ENCODE measurements around the gene COPG2.
A peak's percentile ranks its signal among the peaks of the same experiment; 100 is the strongest.

Gene COPG2

GRCh38 chr7:130479716-130480400, 188.7 kb downstream of the COPG2 start:
- no peak overlapping the region for H3K9ac ChIP-seq (ENCODE audit: low read depth in 1 of 2, low read length in 2 of 2)
- no peaks in the 10 kb centered on the region for H3K36me3 ChIP-seq (ENCODE audit: control insufficient read depth in 2 of 2, insufficient read depth in 2 of 2, low read length in 2 of 2)
- H3K27ac ChIP-seq (ENCODE audit: low read depth in 2 of 2, low read length in 2 of 2) = no peak overlapping the region
- no peaks in the 10 kb centered on the region for H3K4me1 ChIP-seq (ENCODE audit: control insufficient read depth in 2 of 2, insufficient read depth in 2 of 2, low read length in 2 of 2)
- peaks cover 2 to 3% of the 10 kb centered on the region in 2 donors for H3K9me3 ChIP-seq (ENCODE audit: control insufficient read depth in 2 of 2, low read length in 2 of 2)
- H3K4me3 ChIP-seq (ENCODE audit: low read length in 2 of 2) = no peak overlapping the region
- H3K27me3 ChIP-seq (ENCODE audit: control insufficient read depth in 2 of 2, insufficient read depth in 2 of 2, low read length in 2 of 2) = no peaks in the 10 kb centered on the region

GRCh38 chr7:130478991-130479390, 189.6 kb downstream of the COPG2 start:
- Histone ChIP-seq H3K4me3 (ENCODE audit: low read length in 2 of 2) (no peak overlapping the region), H3K36me3 (ENCODE audit: control insufficient read depth in 2 of 2, insufficient read depth in 2 of 2, low read length in 2 of 2) (no peaks in the 10 kb centered on the region), H3K27ac (ENCODE audit: low read depth in 2 of 2, low read length in 2 of 2) (no peak overlapping the region), H3K27me3 (ENCODE audit: control insufficient read depth in 2 of 2, insufficient read depth in 2 of 2, low read length in 2 of 2) (no peaks in the 10 kb centered on the region), H3K4me1 (ENCODE audit: control insufficient read depth in 2 of 2, insufficient read depth in 2 of 2, low read length in 2 of 2) (no peaks in the 10 kb centered on the region), H3K9me3 (ENCODE audit: control insufficient read depth in 2 of 2, low read length in 2 of 2) (peaks cover 2 to 3% of the 10 kb centered on the region in 2 donors), H3K9ac (ENCODE audit: low read depth in 1 of 2, low read length in 2 of 2) (no peak overlapping the region)

GRCh38 chr7:130476297-130477150, 192.0 kb downstream of the COPG2 start:
- no peak overlapping the region for H3K4me3 ChIP-seq (ENCODE audit: low read length in 2 of 2)
- H3K36me3 ChIP-seq (ENCODE audit: control insufficient read depth in 2 of 2, insufficient read depth in 2 of 2, low read length in 2 of 2) = no peaks in the 10 kb centered on the region
- no peak overlapping the region for H3K9ac ChIP-seq (ENCODE audit: low read depth in 1 of 2, low read length in 2 of 2)
- no peaks in the 10 kb centered on the region for H3K4me1 ChIP-seq (ENCODE audit: control insufficient read depth in 2 of 2, insufficient read depth in 2 of 2, low read length in 2 of 2)
- no peaks in the 10 kb centered on the region for H3K27me3 ChIP-seq (ENCODE audit: control insufficient read depth in 2 of 2, insufficient read depth in 2 of 2, low read length in 2 of 2)
- peaks cover 2 to 3% of the 10 kb centered on the region in 2 donors for H3K9me3 ChIP-seq (ENCODE audit: control insufficient read depth in 2 of 2, low read length in 2 of 2)
- no peak overlapping the region for H3K27ac ChIP-seq (ENCODE audit: low read depth in 2 of 2, low read length in 2 of 2)

GRCh38 chr7:130475776-130476175, 192.8 kb downstream of the COPG2 start:
- peaks cover 2 to 3% of the 10 kb centered on the region in 2 donors for H3K9me3 ChIP-seq (ENCODE audit: control insufficient read depth in 2 of 2, low read length in 2 of 2)
- H3K4me3 ChIP-seq (ENCODE audit: low read length in 2 of 2) = no peak overlapping the region
- H3K9ac ChIP-seq (ENCODE audit: low read depth in 1 of 2, low read length in 2 of 2) = no peak overlapping the region
- H3K4me1 ChIP-seq (ENCODE audit: control insufficient read depth in 2 of 2, insufficient read depth in 2 of 2, low read length in 2 of 2) = no peaks in the 10 kb centered on the region
- no peaks in the 10 kb centered on the region for H3K36me3 ChIP-seq (ENCODE audit: control insufficient read depth in 2 of 2, insufficient read depth in 2 of 2, low read length in 2 of 2)
- no peaks in the 10 kb centered on the region for H3K27me3 ChIP-seq (ENCODE audit: control insufficient read depth in 2 of 2, insufficient read depth in 2 of 2, low read length in 2 of 2)
- H3K27ac ChIP-seq (ENCODE audit: low read depth in 2 of 2, low read length in 2 of 2) = no peak overlapping the region

- Histone ChIP-seq H3K27ac (ENCODE audit: low read depth in 2 of 2, low read length in 2 of 2) (no peak overlapping the region), H3K27me3 (ENCODE audit: control insufficient read depth in 2 of 2, insufficient read depth in 2 of 2, low read length in 2 of 2) (no peaks in the 10 kb centered on the region), H3K9me3 (ENCODE audit: control insufficient read depth in 2 of 2, low read length in 2 of 2) (peaks cover 2 to 3% of the 10 kb centered on the region in 2 donors), H3K36me3 (ENCODE audit: control insufficient read depth in 2 of 2, insufficient read depth in 2 of 2, low read length in 2 of 2) (no peaks in the 10 kb centered on the region), H3K4me3 (ENCODE audit: low read length in 2 of 2) (no peak overlapping the region), H3K9ac (ENCODE audit: low read depth in 1 of 2, low read length in 2 of 2) (peak overlapping the region in 1 of 2 donors; percentile 4), H3K4me1 (ENCODE audit: control insufficient read depth in 2 of 2, insufficient read depth in 2 of 2, low read length in 2 of 2) (no peaks in the 10 kb centered on the region)
These were observed 194.7 kb downstream of the COPG2 start for GRCh38 chr7:130473876-130474275.

GRCh38 chr7:130473289-130473688, 195.3 kb downstream of the COPG2 start:
- Histone ChIP-seq H3K9me3 (ENCODE audit: control insufficient read depth in 2 of 2, low read length in 2 of 2) (peaks cover under 1 to 3% of the 10 kb centered on the region in 2 donors), H3K4me3 (ENCODE audit: low read length in 2 of 2) (no peak overlapping the region), H3K9ac (ENCODE audit: low read depth in 1 of 2, low read length in 2 of 2) (no peak overlapping the region), H3K27me3 (ENCODE audit: control insufficient read depth in 2 of 2, insufficient read depth in 2 of 2, low read length in 2 of 2) (peaks cover 0 to 2% of the 10 kb centered on the region in 2 donors), H3K4me1 (ENCODE audit: control insufficient read depth in 2 of 2, insufficient read depth in 2 of 2, low read length in 2 of 2) (no peaks in the 10 kb centered on the region), H3K27ac (ENCODE audit: low read depth in 2 of 2, low read length in 2 of 2) (no peak overlapping the region), H3K36me3 (ENCODE audit: control insufficient read depth in 2 of 2, insufficient read depth in 2 of 2, low read length in 2 of 2) (no peaks in the 10 kb centered on the region)

GRCh38 chr7:130471974-130472373, 196.6 kb downstream of the COPG2 start:
- H3K4me1 ChIP-seq (ENCODE audit: control insufficient read depth in 2 of 2, insufficient read depth in 2 of 2, low read length in 2 of 2) = no peaks in the 10 kb centered on the region
- no peaks in the 10 kb centered on the region for H3K9me3 ChIP-seq (ENCODE audit: control insufficient read depth in 2 of 2, low read length in 2 of 2)
- H3K9ac ChIP-seq (ENCODE audit: low read depth in 1 of 2, low read length in 2 of 2) = no peak overlapping the region
- no peak overlapping the region for H3K4me3 ChIP-seq (ENCODE audit: low read length in 2 of 2)
- H3K36me3 ChIP-seq (ENCODE audit: control insufficient read depth in 2 of 2, insufficient read depth in 2 of 2, low read length in 2 of 2) = no peaks in the 10 kb centered on the region
- H3K27ac ChIP-seq (ENCODE audit: low read depth in 2 of 2, low read length in 2 of 2) = no peak overlapping the region
- peaks cover 0 to 4% of the 10 kb centered on the region in 2 donors for H3K27me3 ChIP-seq (ENCODE audit: control insufficient read depth in 2 of 2, insufficient read depth in 2 of 2, low read length in 2 of 2)

GRCh38 chr7:130468612-130469011, 199.9 kb downstream of the COPG2 start:
- no peak overlapping the region for H3K9ac ChIP-seq (ENCODE audit: low read depth in 1 of 2, low read length in 2 of 2)
- no peak overlapping the region for H3K4me3 ChIP-seq (ENCODE audit: low read length in 2 of 2)
- H3K36me3 ChIP-seq (ENCODE audit: control insufficient read depth in 2 of 2, insufficient read depth in 2 of 2, low read length in 2 of 2) = no peaks in the 10 kb centered on the region
- peaks cover 0 to 4% of the 10 kb centered on the region in 2 donors for H3K27me3 ChIP-seq (ENCODE audit: control insufficient read depth in 2 of 2, insufficient read depth in 2 of 2, low read length in 2 of 2)
- H3K4me1 ChIP-seq (ENCODE audit: control insufficient read depth in 2 of 2, insufficient read depth in 2 of 2, low read length in 2 of 2) = no peaks in the 10 kb centered on the region
- no peak overlapping the region for H3K27ac ChIP-seq (ENCODE audit: low read depth in 2 of 2, low read length in 2 of 2)
- H3K9me3 ChIP-seq (ENCODE audit: control insufficient read depth in 2 of 2, low read length in 2 of 2) = no peaks in the 10 kb centered on the region

- H3K9me3 ChIP-seq (ENCODE audit: control insufficient read depth in 2 of 2, low read length in 2 of 2) = peaks cover 0 to 2% of the 10 kb centered on the region in 2 donors
- H3K4me1 ChIP-seq (ENCODE audit: control insufficient read depth in 2 of 2, insufficient read depth in 2 of 2, low read length in 2 of 2) = no peaks in the 10 kb centered on the region
- H3K27me3 ChIP-seq (ENCODE audit: control insufficient read depth in 2 of 2, insufficient read depth in 2 of 2, low read length in 2 of 2) = peaks cover 0 to 4% of the 10 kb centered on the region in 2 donors
- no peak overlapping the region for H3K27ac ChIP-seq (ENCODE audit: low read depth in 2 of 2, low read length in 2 of 2)
- H3K9ac ChIP-seq (ENCODE audit: low read depth in 1 of 2, low read length in 2 of 2) = no peak overlapping the region
- no peaks in the 10 kb centered on the region for H3K36me3 ChIP-seq (ENCODE audit: control insufficient read depth in 2 of 2, insufficient read depth in 2 of 2, low read length in 2 of 2)
- no peak overlapping the region for H3K4me3 ChIP-seq (ENCODE audit: low read length in 2 of 2)
These were observed 204.8 kb downstream of the COPG2 start for GRCh38 chr7:130463553-130464434.

Measured in mucosa of rectum (tissue), 2 donors.